Chondrocyte (in vitro differentiated cells): ENCODE measurements around the gene KLHL22. TPM values are rescaled to one million over a fixed set of nuclear protein-coding genes. Genes with fewer than 3 reads are reported as not detected.

Source experiments
- DNase-seq: peaks from one replicate; pipeline ENCODE4 v3.0.0; 2021; ENCODE audit warnings: mixed read lengths, low spot score
- H3K27ac Mint-ChIP-seq: one replicate; pipeline ENCODE4 v1.8.0; 2021; ENCODE audit warnings: mild to moderate bottlenecking, moderate library complexity, mixed read lengths; ENCODE audit not compliant: unreplicated experiment
- H3K27me3 Mint-ChIP-seq: 2 replicates; pipeline ENCODE4 v1.8.0; 2021; ENCODE audit warnings: low read depth, mixed read lengths
- H3K36me3 Mint-ChIP-seq: 2 replicates; pipeline ENCODE4 v1.8.0; 2021; ENCODE audit warnings: low read depth, mixed read lengths
- H3K4me1 Mint-ChIP-seq: 2 replicates; pipeline ENCODE4 v1.8.0; 2021; ENCODE audit warnings: low read depth, mild to moderate bottlenecking, mixed read lengths
- H3K4me3 Mint-ChIP-seq: one replicate; pipeline ENCODE4 v1.8.0; 2021; ENCODE audit warnings: mild to moderate bottlenecking, moderate library complexity, mixed read lengths; ENCODE audit not compliant: unreplicated experiment
- H3K9me3 Mint-ChIP-seq: 2 replicates; pipeline ENCODE4 v1.8.0; 2021; ENCODE audit warnings: low read depth, mixed read lengths
- total RNA-seq: library from RNA; stranded (reverse); gene quantifications from 3 replicates; pipeline ENCODE4 v1.2.1, GENCODE V29; 2021
- TF ChIP-seq, protein P1 (sequence below): fragments of 200-600 bp; sonication (generic); IDR thresholded peaks from 2 replicates; pipeline ENCODE4 v1.5.0; 2021; ENCODE audit warnings: antibody characterized with exemption, mild to moderate bottlenecking, moderate library complexity

Gene KLHL22
- total RNA-seq, 1 donor from 2014 or later: 37.3 TPM

DNA sequence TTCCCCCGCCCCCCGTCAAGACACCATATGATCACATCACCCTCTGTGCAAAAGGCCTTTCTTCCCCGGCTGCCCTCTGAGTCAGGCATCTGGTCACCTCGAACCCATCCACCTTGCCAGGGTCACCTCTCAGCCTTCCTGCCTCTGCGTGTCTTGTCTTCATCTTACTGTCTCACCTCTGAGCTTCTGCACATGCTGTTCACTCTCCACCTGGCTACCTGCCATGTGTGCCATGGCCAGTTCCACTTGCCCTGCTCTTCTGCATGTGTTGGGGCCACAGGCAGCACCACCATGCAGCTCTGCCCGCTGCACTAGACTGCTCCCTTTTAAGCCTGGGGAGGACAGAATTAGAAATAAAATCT, 91.8 kb downstream of the KLHL22 start:
- Mint-ChIP-seq H3K9me3 (no peaks in the 10 kb centered on the region), H3K4me1 (no peaks in the 10 kb centered on the region), H3K27me3 (no peaks in the 10 kb centered on the region), H3K4me3 (no peak overlapping the region), H3K36me3 (peaks cover 22% of the 10 kb centered on the region), H3K27ac (no peak overlapping the region)
- no peak for DNase-seq
- TF ChIP-seq, protein P1, sequence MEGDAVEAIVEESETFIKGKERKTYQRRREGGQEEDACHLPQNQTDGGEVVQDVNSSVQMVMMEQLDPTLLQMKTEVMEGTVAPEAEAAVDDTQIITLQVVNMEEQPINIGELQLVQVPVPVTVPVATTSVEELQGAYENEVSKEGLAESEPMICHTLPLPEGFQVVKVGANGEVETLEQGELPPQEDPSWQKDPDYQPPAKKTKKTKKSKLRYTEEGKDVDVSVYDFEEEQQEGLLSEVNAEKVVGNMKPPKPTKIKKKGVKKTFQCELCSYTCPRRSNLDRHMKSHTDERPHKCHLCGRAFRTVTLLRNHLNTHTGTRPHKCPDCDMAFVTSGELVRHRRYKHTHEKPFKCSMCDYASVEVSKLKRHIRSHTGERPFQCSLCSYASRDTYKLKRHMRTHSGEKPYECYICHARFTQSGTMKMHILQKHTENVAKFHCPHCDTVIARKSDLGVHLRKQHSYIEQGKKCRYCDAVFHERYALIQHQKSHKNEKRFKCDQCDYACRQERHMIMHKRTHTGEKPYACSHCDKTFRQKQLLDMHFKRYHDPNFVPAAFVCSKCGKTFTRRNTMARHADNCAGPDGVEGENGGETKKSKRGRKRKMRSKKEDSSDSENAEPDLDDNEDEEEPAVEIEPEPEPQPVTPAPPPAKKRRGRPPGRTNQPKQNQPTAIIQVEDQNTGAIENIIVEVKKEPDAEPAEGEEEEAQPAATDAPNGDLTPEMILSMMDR: no peak

DNA sequence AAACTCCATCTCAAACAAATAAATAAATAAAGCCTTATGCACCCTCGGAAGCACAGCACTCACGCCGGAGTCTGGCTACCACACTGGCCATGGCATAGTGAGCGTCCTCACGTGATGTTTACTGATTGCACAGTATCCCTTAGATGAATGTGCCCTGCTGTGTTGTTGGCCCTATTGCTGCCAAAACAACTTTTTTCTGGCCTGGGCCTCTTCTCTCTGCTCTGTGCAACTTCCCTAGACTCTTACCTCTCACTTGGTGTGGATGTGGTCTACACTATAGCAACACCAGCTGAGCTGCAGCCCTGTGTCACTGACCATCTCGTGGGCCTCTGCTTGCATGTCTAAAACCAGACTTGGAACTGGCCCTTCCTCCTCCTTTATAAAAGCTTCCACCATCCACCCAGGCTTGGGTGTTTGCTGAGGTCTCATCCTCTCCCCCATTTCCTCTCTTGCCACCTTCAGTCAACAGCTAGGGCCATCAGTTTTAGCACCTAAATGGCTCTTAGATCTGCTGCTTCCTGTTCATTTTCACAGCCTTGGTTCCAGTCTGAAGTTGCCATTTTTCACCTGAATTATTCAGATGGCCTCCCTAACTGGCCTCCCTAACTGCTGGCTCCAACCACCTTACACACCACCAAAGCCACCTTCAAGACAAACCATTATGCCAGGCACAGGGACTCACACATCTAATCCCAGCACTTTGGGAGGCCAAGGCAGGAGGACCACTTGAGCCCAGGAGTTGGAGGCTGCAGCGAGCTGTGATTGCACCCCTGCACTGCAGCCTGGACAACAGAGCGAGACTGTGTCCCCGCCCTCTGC, 92.4 kb downstream of the KLHL22 start:
- Mint-ChIP-seq H3K36me3 (peaks cover 20% of the 10 kb centered on the region), H3K9me3 (no peaks in the 10 kb centered on the region), H3K4me1 (no peaks in the 10 kb centered on the region), H3K27ac (no peak overlapping the region), H3K4me3 (no peak overlapping the region), H3K27me3 (no peaks in the 10 kb centered on the region)
- no peak for DNase-seq
- TF ChIP-seq, protein P1: no peak

DNA sequence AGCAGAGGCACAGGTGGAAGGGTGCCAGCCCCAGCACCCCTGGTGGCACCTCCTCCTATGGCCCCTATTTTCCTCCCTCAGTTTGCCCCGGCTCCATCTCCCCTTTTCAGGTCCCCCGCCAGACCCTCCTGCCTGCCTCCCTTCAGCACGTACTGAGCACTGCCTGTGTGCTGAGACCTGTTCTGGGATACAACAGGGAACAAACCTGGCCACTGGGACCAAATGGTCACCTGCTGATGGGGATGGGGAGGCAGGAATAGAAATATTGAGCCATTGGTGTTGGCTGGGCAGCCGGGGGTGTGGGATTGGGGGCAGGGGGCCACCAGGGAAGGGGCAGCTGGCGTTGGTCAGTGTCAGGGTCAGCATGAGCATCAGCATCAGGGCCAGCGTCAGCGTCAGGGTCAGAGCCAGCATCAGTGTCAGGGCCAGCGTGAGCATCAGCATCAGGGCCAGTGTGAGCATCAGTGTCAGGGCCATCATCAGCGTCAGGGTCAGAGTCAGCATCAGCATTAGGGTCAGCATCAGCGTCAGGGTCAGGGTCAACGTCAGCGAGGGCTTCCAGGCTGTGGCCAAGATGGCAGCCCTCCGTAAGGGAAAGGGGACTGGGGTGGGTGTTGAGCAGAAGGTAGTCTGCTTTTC, 94.1 kb downstream of the KLHL22 start:
- Mint-ChIP-seq H3K9me3 (no peaks in the 10 kb centered on the region), H3K4me3 (no peak overlapping the region), H3K36me3 (peaks cover 14% of the 10 kb centered on the region), H3K27ac (no peak overlapping the region), H3K27me3 (no peaks in the 10 kb centered on the region), H3K4me1 (peaks cover 12% of the 10 kb centered on the region)
- no peak for DNase-seq
- TF ChIP-seq, protein P1: no peak

DNA sequence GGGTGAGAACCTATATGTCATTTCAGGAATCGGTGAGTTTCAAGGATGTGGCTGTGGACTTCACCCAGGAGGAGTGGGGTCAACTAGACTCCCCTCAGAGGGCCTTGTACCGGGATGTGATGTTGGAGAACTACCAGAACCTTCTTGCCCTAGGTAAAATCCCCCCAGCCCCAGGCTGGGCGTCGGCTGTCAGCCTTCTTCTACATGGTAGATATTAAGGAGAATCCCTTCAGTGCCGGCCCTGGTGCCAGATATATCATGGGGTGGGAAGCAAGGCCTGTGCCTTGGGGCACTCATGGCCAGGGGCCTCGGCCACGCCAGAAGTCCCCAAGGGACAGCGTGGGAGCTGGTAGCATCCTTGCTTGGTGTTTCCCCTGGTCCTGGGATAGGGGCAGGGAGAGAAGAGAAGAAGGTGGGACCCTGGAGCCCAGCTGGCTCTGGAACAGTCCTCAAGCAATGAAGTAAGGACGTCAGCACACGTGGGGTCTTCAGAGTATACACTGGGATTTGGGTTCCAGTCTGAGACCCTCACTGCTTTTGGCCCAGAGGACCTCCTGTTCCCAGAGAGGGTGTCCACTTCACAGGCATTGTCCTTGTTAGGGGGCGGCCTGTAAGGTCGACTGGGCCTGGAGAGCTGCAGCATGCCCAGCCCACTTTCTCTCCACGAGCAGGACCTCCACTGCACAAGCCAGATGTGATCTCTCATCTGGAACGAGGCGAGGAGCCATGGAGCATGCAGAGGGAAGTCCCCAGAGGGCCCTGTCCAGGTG, 94.8 kb downstream of the KLHL22 start:
- H3K27me3 Mint-ChIP-seq: no peaks in the 10 kb centered on the region
- TF ChIP-seq, protein P1: no peak
- H3K4me3 Mint-ChIP-seq: no peak overlapping the region
- H3K27ac Mint-ChIP-seq: no peak overlapping the region
- H3K9me3 Mint-ChIP-seq: no peaks in the 10 kb centered on the region
- H3K36me3 Mint-ChIP-seq: peaks cover 12% of the 10 kb centered on the region
- no peak for DNase-seq
- peaks cover 19% of the 10 kb centered on the region for H3K4me1 Mint-ChIP-seq

DNA sequence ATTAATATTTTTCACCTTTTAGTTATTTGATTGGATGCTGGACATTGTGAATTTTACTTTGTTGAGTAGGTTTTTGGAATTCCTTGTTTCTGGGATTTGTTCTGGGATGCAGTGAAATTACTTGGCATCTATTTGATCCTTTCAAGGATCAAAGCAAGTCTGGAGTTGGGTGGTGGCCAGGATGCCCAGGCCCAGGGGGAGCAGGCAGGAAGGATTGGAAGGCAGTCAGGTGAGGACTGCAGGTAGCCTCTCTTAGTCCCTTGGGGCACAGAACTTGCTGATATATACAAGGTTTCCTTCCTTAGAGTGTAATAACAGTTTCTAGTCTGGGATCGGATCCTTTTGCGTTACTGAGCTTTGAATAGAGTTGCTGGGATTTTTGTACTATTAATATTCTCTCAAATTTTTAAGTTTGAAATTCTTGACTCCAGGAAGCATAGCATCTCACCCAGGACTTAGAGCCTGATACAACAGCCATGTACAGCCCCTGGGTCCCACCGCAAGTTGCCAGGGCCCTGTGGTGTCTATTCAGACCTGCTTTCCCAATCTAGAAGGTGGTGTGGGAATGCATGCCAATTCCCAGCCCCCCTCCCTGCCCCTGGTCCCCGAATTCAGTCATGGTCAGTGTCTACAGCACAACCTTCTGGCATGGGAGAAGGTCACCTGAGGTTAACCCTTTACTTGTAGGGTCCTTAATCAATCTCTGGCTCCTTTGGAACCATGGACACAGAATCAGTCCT, 95.6 kb downstream of the KLHL22 start:
- Mint-ChIP-seq H3K4me3 (no peak overlapping the region), H3K27me3 (no peaks in the 10 kb centered on the region), H3K27ac (no peak overlapping the region), H3K9me3 (no peaks in the 10 kb centered on the region), H3K4me1 (peaks cover 26% of the 10 kb centered on the region), H3K36me3 (peaks cover 10% of the 10 kb centered on the region)
- TF ChIP-seq, protein P1: no peak
- DNase-seq: no peak
